PC-3 (cell line): ENCODE data around the gene CROCC. TPM values are rescaled to one million over a fixed set of nuclear protein-coding genes. Genes with fewer than 3 reads are reported as not detected.
"Not testable (repeated sequence)": the region's sequence is repeated elsewhere in the genome, so short reads cannot be mapped to it uniquely, and the experiment has no call there.

Source experiments
- ATAC-seq: fragments of 200-7000 bp; cut with Tn5 transposase; 2 replicates; pipeline ENCODE4 v1.9.1; 2020; ENCODE audit warnings: mild to moderate bottlenecking, moderate library complexity
- BruUV-seq: library from RNA; stranded (reverse); fragments of 400-500 nt; replicated peaks from 2 replicates; lab custom pipeline; 2021; lab: Mats Ljungman, UMichigan
- CTCF ChIA-PET: fragments of 300-600 bp; sonication (Branson Sonifier 250); formaldehyde crosslinking; loops from one replicate; lab custom pipeline; 2022; ENCODE audit warnings: antibody characterized with exemption; lab: Charles Lee
- POLR2A ChIA-PET: fragments of 300-600 bp; sonication (Branson Sonifier 250); formaldehyde crosslinking; loops from one replicate; lab custom pipeline; 2022; ENCODE audit warnings: antibody characterized with exemption; ENCODE audit not compliant: unreplicated experiment; lab: Charles Lee
- DNase-seq: peaks from one replicate; pipeline ENCODE4 v3.0.0-alpha.2; 2015
- H2AFZ ChIP-seq: fragments of 300-600 bp; sonication (generic); 2 replicates; pipeline ENCODE4 v1.6.0; 2016; ENCODE audit warnings: antibody characterized with exemption, low read length
- H3F3A ChIP-seq: fragments of 300-600 bp; sonication (generic); one replicate; pipeline ENCODE4 v1.6.0; 2017; ENCODE audit warnings: antibody characterized with exemption, low read length, control low read depth, mild to moderate bottlenecking; ENCODE audit not compliant: unreplicated experiment
- H3K27ac ChIP-seq: fragments of 300-600 bp; sonication (generic); 2 replicates; pipeline ENCODE4 v1.5.1; 2016; ENCODE audit warnings: mild to moderate bottlenecking, low read length
- H3K27me3 ChIP-seq: fragments of 300-600 bp; sonication (generic); 2 replicates; pipeline ENCODE4 v1.6.1; 2016; ENCODE audit warnings: low read length, mixed read lengths
- H3K36me3 ChIP-seq: fragments of 300-600 bp; sonication (generic); 2 replicates; pipeline ENCODE4 v1.6.1; 2016; ENCODE audit warnings: low read depth, mixed run types, low read length, mixed read lengths
- H3K4me1 ChIP-seq: fragments of 300-600 bp; sonication (generic); 2 replicates; pipeline ENCODE4 v1.5.1; 2016; ENCODE audit warnings: low read length; ENCODE audit not compliant: insufficient read depth
- H3K4me2 ChIP-seq: fragments of 300-600 bp; sonication (generic); 2 replicates; pipeline ENCODE4 v1.6.0; 2016; ENCODE audit warnings: low read length
- H3K4me3 ChIP-seq: fragments of 300-600 bp; sonication (generic); 2 replicates; pipeline ENCODE4 v1.5.1; 2016; ENCODE audit warnings: mild to moderate bottlenecking, low read length, mixed read lengths
- H3K79me2 ChIP-seq: fragments of 300-600 bp; sonication (generic); 2 replicates; pipeline ENCODE4 v1.6.1; 2017; ENCODE audit warnings: low read length, mixed read lengths
- H3K9ac ChIP-seq: fragments of 300-600 bp; sonication (generic); 2 replicates; pipeline ENCODE4 v1.6.0; 2016; ENCODE audit warnings: mild to moderate bottlenecking, low read length
- H3K9me2 ChIP-seq: fragments of 300-600 bp; sonication (generic); replicated peaks from 2 replicates; pipeline ENCODE4 v1.6.1; 2016; ENCODE audit warnings: mixed run types, low read length, mixed read lengths
- H3K9me3 ChIP-seq: fragments of 300-600 bp; sonication (generic); 2 replicates; pipeline ENCODE4 v1.6.1; 2016; ENCODE audit warnings: low read length, mixed read lengths
- H4K20me1 ChIP-seq: fragments of 300-600 bp; sonication (generic); 2 replicates; pipeline ENCODE4 v1.6.1; 2016; ENCODE audit warnings: low read length, mixed read lengths
- EZH2 ChIP-seq: fragments of 300-600 bp; sonication (generic); IDR thresholded peaks from one replicate; pipeline ENCODE4 v1.6.1; 2017; ENCODE audit warnings: antibody characterized with exemption, mild to moderate bottlenecking, low read length; ENCODE audit not compliant: unreplicated experiment
- EZH2phosphoT487 ChIP-seq: fragments of 300-600 bp; sonication (generic); IDR thresholded peaks from 2 replicates; pipeline ENCODE4 v1.6.1; 2018; ENCODE audit warnings: mild to moderate bottlenecking, antibody characterized with exemption, low read length, borderline replicate concordance
- intact Hi-C: fragments of 100-400 bp; cut with micrococcal nuclease; formaldehyde crosslinking; loops from 2 replicates; pipeline ENCODE4 v1.9.0; 2023
- total RNA-seq: library from RNA; depleted of rRNA; stranded (reverse); fragments of >200 nt; gene quantifications from 2 replicates; pipeline ENCODE4 v1.2.3, GENCODE V29; 2014
- TF ChIP-seq, protein P1 (sequence below): fragments of 300-600 bp; sonication (generic); conservative IDR thresholded peaks from 2 replicates; pipeline ENCODE4 v1.5.1; 2017; ENCODE audit warnings: antibody characterized with exemption, low read depth, mild to moderate bottlenecking, low read length

CROCC gene
- total RNA-seq, 1 experiment from 2014 or later, result 24.6 TPM

DNA sequence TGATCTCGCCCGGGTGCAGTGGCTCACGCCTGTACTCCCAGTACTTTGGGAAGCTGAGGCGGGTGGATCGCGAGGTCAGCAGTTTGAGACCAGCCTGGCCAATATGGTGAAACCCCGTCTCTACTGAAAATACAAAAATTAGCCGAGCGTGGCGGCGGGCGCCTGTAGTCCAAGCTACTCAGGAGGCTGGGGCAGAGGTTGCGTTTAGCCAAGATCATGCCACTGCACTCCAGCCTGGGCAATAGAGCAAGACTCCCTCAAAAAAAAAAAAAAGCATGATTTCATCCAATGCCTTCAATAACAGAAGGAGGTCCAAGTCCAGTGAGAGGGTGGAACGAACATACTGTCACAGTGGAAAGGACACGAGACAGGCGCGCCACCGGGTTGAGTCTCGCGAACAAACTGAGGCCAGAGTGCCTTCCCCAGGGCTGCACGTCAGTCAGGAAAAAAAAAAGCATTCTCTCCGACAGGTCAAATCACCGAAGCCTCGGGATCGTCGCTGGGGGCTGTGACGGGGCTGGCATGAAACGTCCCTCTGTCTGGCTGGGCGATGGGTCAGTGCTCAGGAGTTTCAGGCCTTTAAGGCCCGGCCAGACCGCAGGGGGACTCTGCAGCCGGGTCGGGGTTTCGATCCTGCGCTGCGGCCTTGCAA lies 8.4 kb upstream of the CROCC start:
- BruUV-seq, result no TSS peak
- Histone ChIP-seq H3K36me3 (no peaks in the 10 kb centered on the region), H3K4me1 (peaks cover 4% of the 10 kb centered on the region; the same call in 1 of the 2 replicates), H3K4me2 (peak overlapping the region; percentile 89), H3K9me3 (no peaks in the 10 kb centered on the region), H4K20me1 (no peaks in the 10 kb centered on the region), H3K9me2 (no peaks in the 10 kb centered on the region), H3K4me3 (peak overlapping the region; percentile 75), H3K79me2 (no peaks in the 10 kb centered on the region), H3K9ac (peak overlapping the region; percentile 53; the same call in 1 of the 2 replicates), H3K27me3 (no peaks in the 10 kb centered on the region), H3K27ac (no peak overlapping the region), H3F3A (no peaks in the 10 kb centered on the region), H2AFZ (peak overlapping the region; percentile 92)
- CTCF ChIA-PET, result no interaction called here
- TF ChIP-seq EZH2, result no peak
- POLR2A ChIA-PET, result no interaction called here
- ATAC-seq (no peak), DNase-seq (no peak)
- intact Hi-C loops, result no loop called here

DNA sequence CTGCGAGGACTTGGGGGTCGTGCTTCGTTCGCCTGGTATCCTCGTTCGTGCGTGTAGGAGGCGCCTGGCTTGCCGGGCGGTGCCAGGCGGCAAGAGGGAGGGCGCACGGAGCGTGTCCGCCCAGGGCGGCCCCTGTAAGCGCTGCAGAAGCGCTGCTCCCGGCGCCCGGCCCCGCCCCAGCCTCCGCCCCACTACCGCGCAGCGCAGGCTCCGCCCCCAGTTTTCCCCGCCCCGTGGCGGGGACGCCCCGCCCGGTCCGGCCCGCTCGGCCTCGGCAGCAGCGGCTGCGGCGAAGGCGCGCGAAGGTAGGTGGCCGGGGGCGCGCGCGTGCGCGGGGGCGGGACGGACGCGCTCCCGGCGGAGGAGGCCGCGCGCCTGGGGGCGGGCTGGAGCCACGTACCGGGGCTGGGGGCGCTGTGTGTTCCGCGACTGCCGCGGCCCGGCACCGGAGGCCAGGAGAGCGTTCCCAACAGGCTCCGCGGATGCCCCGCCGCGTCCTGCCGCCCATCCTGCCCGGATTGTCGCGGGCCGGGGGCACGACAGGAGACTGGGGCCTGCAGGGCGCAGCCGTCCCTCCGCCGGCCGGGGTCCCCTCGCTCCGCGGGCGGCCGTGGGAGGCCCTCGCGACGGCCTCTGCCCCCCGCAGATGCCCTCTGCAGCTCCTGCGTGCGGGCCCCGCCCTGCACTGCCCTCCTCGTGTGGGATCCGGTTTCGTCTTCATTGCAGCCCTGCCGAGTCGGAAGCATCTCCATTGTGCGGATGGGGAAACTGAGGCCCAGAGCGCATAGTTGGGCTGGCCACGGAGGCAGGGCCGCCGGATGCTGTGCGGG lies 7.7 kb upstream of the CROCC start:
- Histone ChIP-seq H3K4me1 (peaks cover 4% of the 10 kb centered on the region; the same call in 1 of the 2 replicates), H3K9ac (peak overlapping the region; percentile 88), H3K27me3 (no peaks in the 10 kb centered on the region), H3F3A (no peaks in the 10 kb centered on the region), H3K36me3 (no peaks in the 10 kb centered on the region), H3K79me2 (no peaks in the 10 kb centered on the region), H3K4me2 (peak overlapping the region; percentile 95), H4K20me1 (no peaks in the 10 kb centered on the region), H3K9me2 (no peaks in the 10 kb centered on the region), H3K9me3 (no peaks in the 10 kb centered on the region), H2AFZ (peak overlapping the region; percentile 93), H3K27ac (no peak overlapping the region), H3K4me3 (peak overlapping the region; percentile 78)
- DNase-seq, result peak; percentile 92
- peak; percentile 97 for ATAC-seq
- ChIA-PET CTCF (no interaction called here), POLR2A (no interaction called here)
- BruUV-seq, result no TSS peak
- TF ChIP-seq EZH2phosphoT487, result no peak
- TF ChIP-seq, protein P1, sequence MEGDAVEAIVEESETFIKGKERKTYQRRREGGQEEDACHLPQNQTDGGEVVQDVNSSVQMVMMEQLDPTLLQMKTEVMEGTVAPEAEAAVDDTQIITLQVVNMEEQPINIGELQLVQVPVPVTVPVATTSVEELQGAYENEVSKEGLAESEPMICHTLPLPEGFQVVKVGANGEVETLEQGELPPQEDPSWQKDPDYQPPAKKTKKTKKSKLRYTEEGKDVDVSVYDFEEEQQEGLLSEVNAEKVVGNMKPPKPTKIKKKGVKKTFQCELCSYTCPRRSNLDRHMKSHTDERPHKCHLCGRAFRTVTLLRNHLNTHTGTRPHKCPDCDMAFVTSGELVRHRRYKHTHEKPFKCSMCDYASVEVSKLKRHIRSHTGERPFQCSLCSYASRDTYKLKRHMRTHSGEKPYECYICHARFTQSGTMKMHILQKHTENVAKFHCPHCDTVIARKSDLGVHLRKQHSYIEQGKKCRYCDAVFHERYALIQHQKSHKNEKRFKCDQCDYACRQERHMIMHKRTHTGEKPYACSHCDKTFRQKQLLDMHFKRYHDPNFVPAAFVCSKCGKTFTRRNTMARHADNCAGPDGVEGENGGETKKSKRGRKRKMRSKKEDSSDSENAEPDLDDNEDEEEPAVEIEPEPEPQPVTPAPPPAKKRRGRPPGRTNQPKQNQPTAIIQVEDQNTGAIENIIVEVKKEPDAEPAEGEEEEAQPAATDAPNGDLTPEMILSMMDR, result no peak
- TF ChIP-seq EZH2, result no peak
- intact Hi-C loops, result no loop called here

DNA sequence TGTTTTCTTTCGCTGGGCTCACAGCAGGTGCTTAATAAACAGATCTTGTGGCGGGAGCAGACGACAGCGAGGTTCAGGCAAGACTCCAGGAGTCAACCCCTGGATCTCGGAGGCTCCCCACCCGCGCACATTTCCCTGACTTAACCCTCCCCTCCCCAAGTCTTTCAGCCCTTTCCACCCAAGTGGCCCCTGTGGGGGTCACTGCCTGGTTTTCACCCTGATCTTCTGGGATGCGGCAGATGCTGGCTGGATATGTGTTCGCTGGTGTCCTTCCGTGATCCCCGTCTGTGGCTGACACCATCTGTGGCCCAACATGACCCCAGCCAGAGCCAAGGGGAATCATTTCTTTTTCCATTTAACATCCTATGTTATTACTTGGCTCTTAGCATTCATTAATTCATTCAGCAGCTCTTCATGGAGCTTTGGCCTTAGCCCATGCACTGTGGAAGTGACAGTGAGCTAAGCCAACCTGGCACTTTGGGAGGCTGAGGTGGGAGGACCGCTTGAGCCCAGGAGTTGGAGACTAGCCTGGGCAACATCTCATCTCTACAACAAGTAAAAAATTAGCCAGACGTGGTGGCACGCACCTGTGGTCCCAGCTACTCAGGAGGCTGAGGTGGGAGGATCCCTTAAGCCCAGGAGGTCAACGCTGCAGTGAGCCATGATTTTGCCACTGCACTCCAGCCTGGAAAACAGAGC lies 6.7 kb upstream of the CROCC start:
- POLR2A ChIA-PET, H3K9me2 ChIP-seq: not testable (repeated sequence)
- TSS peak; percentile 62 for BruUV-seq

More for the DNA sequence above, 6.7 kb upstream of the CROCC start:
- H3F3A ChIP-seq, H3K27ac ChIP-seq, CTCF ChIA-PET, H4K20me1 ChIP-seq, H3K79me2 ChIP-seq, H3K36me3 ChIP-seq, H3K9me3 ChIP-seq, intact Hi-C loops, DNase-seq, H3K4me1 ChIP-seq, H3K27me3 ChIP-seq, ATAC-seq: not testable (repeated sequence)
- H3K9ac ChIP-seq, result peak overlapping the region; percentile 88
- H3K4me2 ChIP-seq, result peak overlapping the region; percentile 95
- H2AFZ ChIP-seq, result peak overlapping the region; percentile 93; the same call in 1 of the 2 replicates
- peak overlapping the region; percentile 78; the same call in 1 of the 2 replicates for H3K4me3 ChIP-seq
